K562 (cell line): ENCODE measurements around the gene ADAM15. TPM values are rescaled to one million over a fixed set of nuclear protein-coding genes. Genes with fewer than 3 reads are reported as not detected.

Experiments used
- BMI1 ChIP-seq: fragments of 150-350 bp; IDR thresholded peaks from 2 replicates; pipeline ENCODE4 v1.6.1; 2014; ENCODE audit warnings: low read length
- CHD4 ChIP-seq: fragments of 200-600 bp; sonication (generic); IDR thresholded peaks from 3 replicates; pipeline ENCODE4 v1.6.1; 2012; ENCODE audit warnings: low read depth, mild to moderate bottlenecking, mixed read lengths, low read length, inconsistent platforms; ENCODE audit not compliant: insufficient read depth, insufficient replicate concordance, poor library complexity, severe bottlenecking
- HLTF ChIP-seq: fragments of 450-650 bp; IDR thresholded peaks from 2 replicates; pipeline ENCODE4 v1.6.1; 2016
- JUNB ChIP-seq: fragments of 450-650 bp; formaldehyde crosslinking; conservative IDR thresholded peaks from 2 replicates; pipeline ENCODE4 v1.4.0; 2020; ENCODE audit warnings: mild to moderate bottlenecking
- KLF13 ChIP-seq: fragments of 450-650 bp; IDR thresholded peaks from 2 replicates; pipeline ENCODE4 v1.6.1; 2016; ENCODE audit warnings: missing genetic modification characterization, low read depth, mild to moderate bottlenecking, missing compliant biosample characterization, moderate library complexity, borderline replicate concordance
- MAZ ChIP-seq, 2 experiments: fragments of 450-650 bp in 1 of 2; sonication (generic) in 1 of 2; formaldehyde crosslinking; IDR thresholded peaks in 1 of 2; conservative IDR thresholded peaks in 1 of 2; 2 replicates each; pipeline versions ENCODE4 v1.4.0 to v1.5.0; 2020; ENCODE audit warnings: mild to moderate bottlenecking in 1 of 2, missing genetic modification reagents in 1 of 2
- PKNOX1 ChIP-seq: fragments of 450-650 bp; IDR thresholded peaks from 2 replicates; pipeline ENCODE4 v1.6.1; 2016
- PTTG1 ChIP-seq: fragments of 450-650 bp; IDR thresholded peaks from 2 replicates; pipeline ENCODE4 v1.6.1; 2016; ENCODE audit warnings: low read depth, mild to moderate bottlenecking, missing genetic modification characterization, missing compliant biosample characterization
- RBFOX2 ChIP-seq: fragments of 200-400 bp; formaldehyde crosslinking; IDR thresholded peaks from 2 replicates; pipeline ENCODE4 v1.6.1; 2017; ENCODE audit warnings: low read depth, mild to moderate bottlenecking, low read length, moderate library complexity
- TFAP4 ChIP-seq: sonication (generic); formaldehyde crosslinking; IDR thresholded peaks from 2 replicates; pipeline ENCODE4 v1.8.0; 2022; ENCODE audit warnings: missing genetic modification reagents, mild to moderate bottlenecking, moderate library complexity, borderline replicate concordance
- ZBTB49 ChIP-seq: sonication (generic); formaldehyde crosslinking; IDR thresholded peaks from 2 replicates; pipeline ENCODE4 v1.8.0; 2022; ENCODE audit warnings: missing genetic modification reagents, mild to moderate bottlenecking, borderline replicate concordance
- ZBTB8A ChIP-seq: fragments of 450-650 bp; IDR thresholded peaks from 2 replicates; pipeline ENCODE4 v1.6.1; 2018; ENCODE audit warnings: mild to moderate bottlenecking, moderate library complexity; ENCODE audit not compliant: partially characterized antibody
- ZNF143 ChIP-seq: sonication (generic); formaldehyde crosslinking; IDR thresholded peaks from 2 replicates; pipeline ENCODE4 v1.9.0; 2022; ENCODE audit warnings: mild to moderate bottlenecking, missing genetic modification reagents
- ZNF436 ChIP-seq: fragments of 250-450, 450-650 bp; sonication (Bioruptor Pico); formaldehyde crosslinking; IDR thresholded peaks from 2 replicates; pipeline ENCODE4 v1.7.0; 2020; ENCODE audit warnings: mild to moderate bottlenecking
- polyA plus RNA-seq, 8 experiments: library from polyadenylated mRNA; depleted of rRNA in 4 of 8; stranded (reverse) in 5 of 8; unstranded in 3 of 8; fragments of >200 nt; fragmentation: Nextera tagmentation in 2 of 8; fragmentation: Illumina TruSeq in 1 of 8; extraction: Ambion mirVana in 2 of 8; extraction: Trizol in 1 of 8; gene quantifications; 2 replicates each; pipeline versions ENCODE4 v1.2.1 to v1.2.3, GENCODE V29; 2011 to 2014; ENCODE audit warnings: inconsistent platforms in 1 of 8, missing spikeins in 1 of 8
- total RNA-seq, 7 experiments: library from RNA; depleted of rRNA in 6 of 7; stranded (reverse); fragments of >200 nt in 6 of 7; fragmentation: Illumina TruSeq in 2 of 7; extraction: Trizol in 2 of 7; gene quantifications; 2 replicates each; pipeline versions ENCODE4 v1.2.1 to v1.2.3, GENCODE V29; 2011 to 2021; ENCODE audit warnings: low replicate concordance in 1 of 7
- TF ChIP-seq, protein P1 (sequence below): sonication (generic); formaldehyde crosslinking; IDR thresholded peaks from 2 replicates; pipeline ENCODE4 v1.8.0; 2022; ENCODE audit warnings: mild to moderate bottlenecking, low read depth, missing genetic modification reagents
- TF ChIP-seq, protein P2 (sequence below): fragments of 250-450 bp; sonication (Bioruptor Pico); IDR thresholded peaks from 2 replicates; pipeline ENCODE4 v1.5.0; 2021; ENCODE audit warnings: mild to moderate bottlenecking, borderline replicate concordance

The ADAM15 gene
- total and polyA plus RNA-seq, 9 of the 15 experiments (the other 6 are each of a cell fraction or from before 2014, with no cell fraction given), result 0.69 to 72.3 (median 32.8) TPM

GRCh38 chr1:155017041-155017945 lies 33.8 kb upstream of the ADAM15 start (continued):
- TF ChIP-seq PKNOX1 (no peak), ZNF436 (CRISPR knock-in tag) (no peak), HLTF (0 out of 2 replicates have a peak, but pooled peaks have one; percentile 31), RBFOX2 (peak; percentile 81), PTTG1 (tag) (no peak), ZBTB8A (no peak), ZBTB49 (CRISPR knock-in tag) (no peak), MAZ (CRISPR knock-in tag; conservative IDR thresholded peaks at IDR 0.05 in 1 of 2, IDR thresholded peaks at IDR 0.05 in 1 of 2) (peak; percentile 98 to 99), JUNB (no peak), ZNF143 (CRISPR knock-in tag) (no peak), TFAP4 (CRISPR knock-in tag) (peak; percentile 96), KLF13 (tag) (no peak; the same call in 1 of the 2 replicates), CHD4 (no peak), BMI1 (no peak)
- TF ChIP-seq, protein P1, sequence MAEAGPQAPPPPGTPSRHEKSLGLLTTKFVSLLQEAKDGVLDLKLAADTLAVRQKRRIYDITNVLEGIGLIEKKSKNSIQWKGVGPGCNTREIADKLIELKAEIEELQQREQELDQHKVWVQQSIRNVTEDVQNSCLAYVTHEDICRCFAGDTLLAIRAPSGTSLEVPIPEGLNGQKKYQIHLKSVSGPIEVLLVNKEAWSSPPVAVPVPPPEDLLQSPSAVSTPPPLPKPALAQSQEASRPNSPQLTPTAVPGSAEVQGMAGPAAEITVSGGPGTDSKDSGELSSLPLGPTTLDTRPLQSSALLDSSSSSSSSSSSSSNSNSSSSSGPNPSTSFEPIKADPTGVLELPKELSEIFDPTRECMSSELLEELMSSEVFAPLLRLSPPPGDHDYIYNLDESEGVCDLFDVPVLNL (CRISPR knock-in tag), result 0 out of 2 replicates have a peak, but pooled peaks have one; percentile 40
- TF ChIP-seq, protein P2, sequence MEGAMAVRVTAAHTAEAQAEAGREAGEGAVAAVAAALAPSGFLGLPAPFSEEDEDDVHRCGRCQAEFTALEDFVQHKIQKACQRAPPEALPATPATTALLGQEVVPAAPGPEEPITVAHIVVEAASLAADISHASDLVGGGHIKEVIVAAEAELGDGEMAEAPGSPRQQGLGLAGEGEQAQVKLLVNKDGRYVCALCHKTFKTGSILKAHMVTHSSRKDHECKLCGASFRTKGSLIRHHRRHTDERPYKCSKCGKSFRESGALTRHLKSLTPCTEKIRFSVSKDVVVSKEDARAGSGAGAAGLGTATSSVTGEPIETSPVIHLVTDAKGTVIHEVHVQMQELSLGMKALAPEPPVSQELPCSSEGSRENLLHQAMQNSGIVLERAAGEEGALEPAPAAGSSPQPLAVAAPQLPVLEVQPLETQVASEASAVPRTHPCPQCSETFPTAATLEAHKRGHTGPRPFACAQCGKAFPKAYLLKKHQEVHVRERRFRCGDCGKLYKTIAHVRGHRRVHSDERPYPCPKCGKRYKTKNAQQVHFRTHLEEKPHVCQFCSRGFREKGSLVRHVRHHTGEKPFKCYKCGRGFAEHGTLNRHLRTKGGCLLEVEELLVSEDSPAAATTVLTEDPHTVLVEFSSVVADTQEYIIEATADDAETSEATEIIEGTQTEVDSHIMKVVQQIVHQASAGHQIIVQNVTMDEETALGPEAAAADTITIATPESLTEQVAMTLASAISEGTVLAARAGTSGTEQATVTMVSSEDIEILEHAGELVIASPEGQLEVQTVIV (CRISPR knock-in tag), result no peak
